ENCODE measurements around the gene SNW1. TPM values are rescaled to one million over a fixed set of nuclear protein-coding genes. Genes with fewer than 3 reads are reported as not detected.

SNW1 gene
- polyA plus RNA-seq, 1 donor from 2014 or later: 81.2 TPM

DNA sequence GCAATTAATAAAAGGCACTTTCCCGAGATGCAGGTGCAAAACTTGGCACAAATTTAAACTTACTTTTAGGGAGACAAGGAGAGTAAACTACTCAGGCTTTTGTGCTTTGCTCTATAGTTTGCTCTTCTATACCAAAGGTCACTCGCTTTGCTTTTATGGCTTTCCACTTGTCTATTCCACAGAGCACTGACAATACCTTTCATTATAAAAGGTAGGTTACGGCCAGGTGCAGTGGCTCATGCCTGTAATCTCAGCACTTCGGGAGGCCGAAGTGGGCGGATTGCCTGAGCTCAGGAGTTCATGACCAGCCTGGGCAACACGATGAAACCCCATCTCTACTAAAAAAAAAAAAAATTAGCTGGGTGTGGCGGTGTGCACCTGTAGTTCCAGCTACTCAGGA lies 86.0 kb downstream of the SNW1 start:
- H3K9ac ChIP-seq (ENCODE audit: low read length): no peak overlapping the region
- TF ChIP-seq EZH2 (IDR thresholded peaks at IDR 0.05; ENCODE audit: borderline replicate concordance, insufficient read depth, low read length, poor library complexity, severe bottlenecking): no peak
- no peak for TF ChIP-seq SMC3 (conservative IDR thresholded peaks at IDR 0.05; ENCODE audit: poor library complexity)
- no peak for TF ChIP-seq MXI1 (conservative IDR thresholded peaks at IDR 0.05; ENCODE audit: poor library complexity, severe bottlenecking)
- no peak for TF ChIP-seq RAD21 (conservative IDR thresholded peaks at IDR 0.05)
- TF ChIP-seq EP300 (conservative IDR thresholded peaks at IDR 0.05; ENCODE audit: poor library complexity, severe bottlenecking): no peak
- no peak for TF ChIP-seq TAF1 (IDR thresholded peaks at IDR 0.05; ENCODE audit: low read depth)
- TF ChIP-seq POLR2AphosphoS5 (IDR thresholded peaks at IDR 0.05): no peak
- no peak overlapping the region for H2AFZ ChIP-seq (ENCODE audit: low read depth, low read length)
- H4K20me1 ChIP-seq (ENCODE audit: insufficient read depth): no peaks in the 10 kb centered on the region
- H3K9me3 ChIP-seq (ENCODE audit: low read length): no peaks in the 10 kb centered on the region
- H3K4me3 ChIP-seq (ENCODE audit: low read length): no peak overlapping the region
- H3F3A ChIP-seq (ENCODE audit: insufficient read depth, low read length, poor library complexity, severe bottlenecking): no peaks in the 10 kb centered on the region
- no peaks in the 10 kb centered on the region for H3K9me2 ChIP-seq (ENCODE audit: insufficient read depth, low read length)
- no peaks in the 10 kb centered on the region for H3K36me3 ChIP-seq (ENCODE audit: insufficient read depth, low read length)
- no peaks in the 10 kb centered on the region for H3K79me2 ChIP-seq (replicated peaks; ENCODE audit: insufficient read depth, low read length)
- H3K27me3 ChIP-seq (ENCODE audit: insufficient read depth, low read depth, low read length): no peaks in the 10 kb centered on the region
- no peak overlapping the region for H3K4me2 ChIP-seq (ENCODE audit: low read length)
- no peak overlapping the region for H3K27ac ChIP-seq (ENCODE audit: low read length)

DNA sequence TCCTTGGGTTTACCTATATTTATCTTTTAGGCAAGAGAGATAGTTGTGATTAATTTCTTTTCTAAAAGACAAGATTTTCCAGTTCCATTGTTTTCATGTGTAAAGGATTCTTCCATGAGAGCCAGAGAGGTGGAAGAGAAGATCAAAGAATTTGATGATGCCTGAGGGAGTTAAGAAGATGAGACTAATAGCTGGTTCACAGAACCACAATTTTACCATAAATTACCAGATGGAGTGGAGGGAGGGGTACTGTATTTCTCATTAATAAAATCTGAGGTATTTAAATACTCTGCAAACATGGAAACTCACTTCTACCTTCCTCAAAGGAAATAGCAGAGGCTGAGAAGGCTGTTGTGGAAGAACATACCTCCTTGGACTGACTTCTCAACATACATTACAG lies 87.8 kb downstream of the SNW1 start:
- Histone ChIP-seq H3K4me2 (ENCODE audit: low read length) (no peak overlapping the region), H2AFZ (ENCODE audit: low read depth, low read length) (no peak overlapping the region), H3F3A (ENCODE audit: insufficient read depth, low read length, poor library complexity, severe bottlenecking) (no peaks in the 10 kb centered on the region), H3K79me2 (replicated peaks; ENCODE audit: insufficient read depth, low read length) (no peaks in the 10 kb centered on the region), H3K9me2 (ENCODE audit: insufficient read depth, low read length) (no peaks in the 10 kb centered on the region), H3K27ac (ENCODE audit: low read length) (no peak overlapping the region), H3K36me3 (ENCODE audit: insufficient read depth, low read length) (no peaks in the 10 kb centered on the region), H3K27me3 (ENCODE audit: insufficient read depth, low read depth, low read length) (no peaks in the 10 kb centered on the region), H3K4me3 (ENCODE audit: low read length) (no peak overlapping the region), H3K9ac (ENCODE audit: low read length) (no peak overlapping the region), H4K20me1 (ENCODE audit: insufficient read depth) (no peaks in the 10 kb centered on the region), H3K9me3 (ENCODE audit: low read length) (no peaks in the 10 kb centered on the region)
- TF ChIP-seq EP300 (conservative IDR thresholded peaks at IDR 0.05; ENCODE audit: poor library complexity, severe bottlenecking) (no peak), TAF1 (IDR thresholded peaks at IDR 0.05; ENCODE audit: low read depth) (no peak), EZH2 (IDR thresholded peaks at IDR 0.05; ENCODE audit: borderline replicate concordance, insufficient read depth, low read length, poor library complexity, severe bottlenecking) (no peak), POLR2AphosphoS5 (IDR thresholded peaks at IDR 0.05) (no peak), MXI1 (conservative IDR thresholded peaks at IDR 0.05; ENCODE audit: poor library complexity, severe bottlenecking) (no peak), SMC3 (conservative IDR thresholded peaks at IDR 0.05; ENCODE audit: poor library complexity) (no peak), RAD21 (conservative IDR thresholded peaks at IDR 0.05) (no peak)
- TF ChIP-seq, protein P1, sequence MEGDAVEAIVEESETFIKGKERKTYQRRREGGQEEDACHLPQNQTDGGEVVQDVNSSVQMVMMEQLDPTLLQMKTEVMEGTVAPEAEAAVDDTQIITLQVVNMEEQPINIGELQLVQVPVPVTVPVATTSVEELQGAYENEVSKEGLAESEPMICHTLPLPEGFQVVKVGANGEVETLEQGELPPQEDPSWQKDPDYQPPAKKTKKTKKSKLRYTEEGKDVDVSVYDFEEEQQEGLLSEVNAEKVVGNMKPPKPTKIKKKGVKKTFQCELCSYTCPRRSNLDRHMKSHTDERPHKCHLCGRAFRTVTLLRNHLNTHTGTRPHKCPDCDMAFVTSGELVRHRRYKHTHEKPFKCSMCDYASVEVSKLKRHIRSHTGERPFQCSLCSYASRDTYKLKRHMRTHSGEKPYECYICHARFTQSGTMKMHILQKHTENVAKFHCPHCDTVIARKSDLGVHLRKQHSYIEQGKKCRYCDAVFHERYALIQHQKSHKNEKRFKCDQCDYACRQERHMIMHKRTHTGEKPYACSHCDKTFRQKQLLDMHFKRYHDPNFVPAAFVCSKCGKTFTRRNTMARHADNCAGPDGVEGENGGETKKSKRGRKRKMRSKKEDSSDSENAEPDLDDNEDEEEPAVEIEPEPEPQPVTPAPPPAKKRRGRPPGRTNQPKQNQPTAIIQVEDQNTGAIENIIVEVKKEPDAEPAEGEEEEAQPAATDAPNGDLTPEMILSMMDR (IDR thresholded peaks at IDR 0.05; ENCODE audit: poor library complexity, severe bottlenecking): no peak
- TF ChIP-seq, protein P2, sequence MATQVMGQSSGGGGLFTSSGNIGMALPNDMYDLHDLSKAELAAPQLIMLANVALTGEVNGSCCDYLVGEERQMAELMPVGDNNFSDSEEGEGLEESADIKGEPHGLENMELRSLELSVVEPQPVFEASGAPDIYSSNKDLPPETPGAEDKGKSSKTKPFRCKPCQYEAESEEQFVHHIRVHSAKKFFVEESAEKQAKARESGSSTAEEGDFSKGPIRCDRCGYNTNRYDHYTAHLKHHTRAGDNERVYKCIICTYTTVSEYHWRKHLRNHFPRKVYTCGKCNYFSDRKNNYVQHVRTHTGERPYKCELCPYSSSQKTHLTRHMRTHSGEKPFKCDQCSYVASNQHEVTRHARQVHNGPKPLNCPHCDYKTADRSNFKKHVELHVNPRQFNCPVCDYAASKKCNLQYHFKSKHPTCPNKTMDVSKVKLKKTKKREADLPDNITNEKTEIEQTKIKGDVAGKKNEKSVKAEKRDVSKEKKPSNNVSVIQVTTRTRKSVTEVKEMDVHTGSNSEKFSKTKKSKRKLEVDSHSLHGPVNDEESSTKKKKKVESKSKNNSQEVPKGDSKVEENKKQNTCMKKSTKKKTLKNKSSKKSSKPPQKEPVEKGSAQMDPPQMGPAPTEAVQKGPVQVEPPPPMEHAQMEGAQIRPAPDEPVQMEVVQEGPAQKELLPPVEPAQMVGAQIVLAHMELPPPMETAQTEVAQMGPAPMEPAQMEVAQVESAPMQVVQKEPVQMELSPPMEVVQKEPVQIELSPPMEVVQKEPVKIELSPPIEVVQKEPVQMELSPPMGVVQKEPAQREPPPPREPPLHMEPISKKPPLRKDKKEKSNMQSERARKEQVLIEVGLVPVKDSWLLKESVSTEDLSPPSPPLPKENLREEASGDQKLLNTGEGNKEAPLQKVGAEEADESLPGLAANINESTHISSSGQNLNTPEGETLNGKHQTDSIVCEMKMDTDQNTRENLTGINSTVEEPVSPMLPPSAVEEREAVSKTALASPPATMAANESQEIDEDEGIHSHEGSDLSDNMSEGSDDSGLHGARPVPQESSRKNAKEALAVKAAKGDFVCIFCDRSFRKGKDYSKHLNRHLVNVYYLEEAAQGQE (IDR thresholded peaks at IDR 0.05; ENCODE audit: borderline replicate concordance): no peak

Other genes with a start within 250 kb of the SNW1 start
- 12.0 and 15.1 TPM in 2 replicates for gene SPTLC2, start 144.5 kb downstream of the SNW1 start, polyA plus RNA-seq
- 20.4 and 20.8 TPM in 2 replicates for gene ALKBH1, start 53.1 kb downstream of the SNW1 start, polyA plus RNA-seq
- 592 and 697 TPM in 2 replicates for gene SLIRP, start 53.1 kb downstream of the SNW1 start, polyA plus RNA-seq
- gene ADCK1, start 39.0 kb upstream of the SNW1 start, polyA plus RNA-seq: 13.6 and 18.1 TPM in 2 replicates

All from neural cell (in vitro differentiated cells).